GM23338 (cell line): Measurements from ENCODE around the gene DMAC1. TPM values are rescaled to one million over a fixed set of nuclear protein-coding genes. Genes with fewer than 3 reads are reported as not detected.

Experiments
- ATAC-seq: fragments of 200-7000 bp; cut with Tn5 transposase; 3 replicates; pipeline ENCODE4 v1.9.1; 2020
- DNase-seq: peaks from one replicate; pipeline ENCODE4 v3.0.0-alpha.2; 2015; ENCODE audit warnings: low spot score
- H2AFZ ChIP-seq: fragments of 200-600 bp; sonication (generic); 2 replicates; pipeline ENCODE4 v1.8.0; 2016; ENCODE audit warnings: antibody characterized with exemption, mild to moderate bottlenecking, moderate library complexity
- H3F3A ChIP-seq: fragments of 200-600 bp; sonication (generic); replicated peaks from 2 replicates; pipeline ENCODE4 v1.8.0; 2017; ENCODE audit warnings: antibody characterized with exemption, mixed run types, low read depth
- H3K27ac ChIP-seq: fragments of 200-600 bp; sonication (generic); 2 replicates; pipeline ENCODE4 v1.6.1; 2016; ENCODE audit warnings: low read depth
- H3K27me3 ChIP-seq: fragments of 200-600 bp; sonication (generic); 2 replicates; pipeline ENCODE4 v1.8.0; 2016; ENCODE audit warnings: mild to moderate bottlenecking, mixed run types, moderate library complexity; ENCODE audit not compliant: insufficient read depth
- H3K36me3 ChIP-seq: fragments of 200-600 bp; sonication (generic); 2 replicates; pipeline ENCODE4 v1.8.0; 2016; ENCODE audit warnings: mild to moderate bottlenecking; ENCODE audit not compliant: insufficient read depth
- H3K4me1 ChIP-seq: fragments of 200-600 bp; sonication (generic); 2 replicates; pipeline ENCODE4 v1.8.0; 2016; ENCODE audit warnings: mild to moderate bottlenecking, moderate library complexity; ENCODE audit not compliant: insufficient read depth
- H3K4me2 ChIP-seq: fragments of 200-600 bp; sonication (generic); 2 replicates; pipeline ENCODE4 v1.7.1; 2017; ENCODE audit warnings: mixed run types
- H3K4me3 ChIP-seq: fragments of 200-600 bp; sonication (generic); 2 replicates; pipeline ENCODE4 v1.6.1; 2016; ENCODE audit warnings: mixed run types
- H3K79me2 ChIP-seq: fragments of 200-600 bp; sonication (generic); replicated peaks from 2 replicates; pipeline ENCODE4 v1.8.0; 2017; ENCODE audit warnings: mild to moderate bottlenecking; ENCODE audit not compliant: insufficient read depth
- H3K9me2 ChIP-seq: fragments of 200-600 bp; sonication (generic); 2 replicates; pipeline ENCODE4 v1.8.0; 2017; ENCODE audit not compliant: insufficient read depth
- H4K20me1 ChIP-seq: fragments of 200-600 bp; sonication (generic); replicated peaks from 2 replicates; pipeline ENCODE4 v1.8.0; 2017; ENCODE audit warnings: mild to moderate bottlenecking; ENCODE audit not compliant: insufficient read depth
- H3K27ac Mint-ChIP-seq: 2 replicates; pipeline ENCODE4 v1.8.0; 2020; ENCODE audit warnings: inconsistent platforms, mild to moderate bottlenecking, moderate library complexity, mixed read lengths
- H3K27me3 Mint-ChIP-seq: 3 replicates; pipeline ENCODE4 v1.8.0; 2022; ENCODE audit warnings: low read depth, mild to moderate bottlenecking, moderate library complexity, mixed read lengths, inconsistent platforms; ENCODE audit not compliant: insufficient read depth, poor library complexity
- H3K36me3 Mint-ChIP-seq: 3 replicates; pipeline ENCODE4 v1.8.0; 2021; ENCODE audit warnings: low read depth, mild to moderate bottlenecking, inconsistent platforms, moderate library complexity, mixed read lengths
- H3K4me1 Mint-ChIP-seq: 3 replicates; pipeline ENCODE4 v1.8.0; 2020; ENCODE audit warnings: mild to moderate bottlenecking, inconsistent platforms, mixed read lengths
- H3K4me3 Mint-ChIP-seq: 3 replicates; pipeline ENCODE4 v1.8.0; 2021; ENCODE audit warnings: moderate library complexity, mild to moderate bottlenecking, inconsistent platforms, mixed read lengths
- H3K9me3 Mint-ChIP-seq: 3 replicates; pipeline ENCODE4 v1.8.0; 2020; ENCODE audit warnings: moderate library complexity, mild to moderate bottlenecking, inconsistent platforms, mixed read lengths
- CREB1 ChIP-seq: fragments of 250-450 bp; sonication (Bioruptor Pico); IDR thresholded peaks from 2 replicates; pipeline ENCODE4 v1.5.0; 2020; ENCODE audit warnings: low read depth, mild to moderate bottlenecking, moderate library complexity
- NANOG ChIP-seq: IDR thresholded peaks from 2 replicates; pipeline ENCODE4 v1.6.1; 2016; ENCODE audit warnings: antibody characterized with exemption, borderline replicate concordance
- POLR2AphosphoS5 ChIP-seq: IDR thresholded peaks from 2 replicates; pipeline ENCODE4 v1.6.1; 2016; ENCODE audit warnings: antibody characterized with exemption, low read depth
- REST ChIP-seq: IDR thresholded peaks from one replicate; pipeline ENCODE4 v1.6.1; 2018; ENCODE audit warnings: antibody characterized with exemption; ENCODE audit not compliant: unreplicated experiment
- ZNF331 ChIP-seq: fragments of 250-450 bp; sonication (Bioruptor Pico); IDR thresholded peaks from 2 replicates; pipeline ENCODE4 v1.5.0; 2020; ENCODE audit warnings: low read depth, mild to moderate bottlenecking, moderate library complexity
- ZNF462 ChIP-seq: fragments of 250-450 bp; sonication (Bioruptor Pico); IDR thresholded peaks from 2 replicates; pipeline ENCODE4 v1.5.0; 2020; ENCODE audit warnings: mild to moderate bottlenecking, moderate library complexity
- polyA plus RNA-seq: library from polyadenylated mRNA; unstranded; fragments of >200 nt; fragmentation: Nextera tagmentation; extraction: Ambion mirVana; gene quantifications from 2 replicates; pipeline ENCODE4 v1.2.1, GENCODE V29; 2016
- total RNA-seq: library from RNA; depleted of rRNA; stranded (reverse); fragments of >200 nt; shearing (Covaris generic); gene quantifications from 2 replicates; pipeline ENCODE4 v1.2.3, GENCODE V29; 2014

Gene DMAC1
- total and polyA plus RNA-seq, 2 experiments from 2014 or later, result 24.6 to 116 TPM

- Histone ChIP-seq H2AFZ (no peak overlapping the region), H3K27me3 (no peaks in the 10 kb centered on the region), H3K36me3 (no peaks in the 10 kb centered on the region), H3K27ac (no peak overlapping the region), H3F3A (no peaks in the 10 kb centered on the region), H3K9me2 (no peaks in the 10 kb centered on the region), H3K79me2 (no peaks in the 10 kb centered on the region), H3K4me2 (no peak overlapping the region), H3K4me3 (no peak overlapping the region), H4K20me1 (no peaks in the 10 kb centered on the region), H3K4me1 (no peaks in the 10 kb centered on the region)
- no peak for DNase-seq
- no peaks in the 10 kb centered on the region for H3K36me3 Mint-ChIP-seq
- no peak overlapping the region for H3K27ac Mint-ChIP-seq
- H3K27me3 Mint-ChIP-seq, result no peaks in the 10 kb centered on the region
- no peaks in the 10 kb centered on the region for H3K9me3 Mint-ChIP-seq
- ATAC-seq, result no peak
- no peak overlapping the region for H3K4me3 Mint-ChIP-seq
- TF ChIP-seq ZNF331 (CRISPR knock-in tag) (no peak), POLR2AphosphoS5 (no peak), NANOG (no peak), CREB1 (CRISPR knock-in tag) (no peak), ZNF462 (no peak), REST (no peak)
- peaks cover 4% of the 10 kb centered on the region; the same call in 2 of the 3 replicates for H3K4me1 Mint-ChIP-seq
These were observed 12.1 kb upstream of the DMAC1 start for GRCh38 chr9:7811677-7812076.
